Liver (tissue), 9 donors: Measurements from ENCODE around the gene SEMA6B. TPM values are rescaled to one million over a fixed set of nuclear protein-coding genes. Genes with fewer than 3 reads are reported as not detected.

Source experiments
- DNase-seq: peaks from one replicate; pipeline ENCODE4 v3.0.0-alpha.2; 2017; ENCODE audit warnings: low spot score
- H3K27ac ChIP-seq, 2 donors: one replicate each; pipeline ENCODE4 v1.7.0; 2013; ENCODE audit warnings: inconsistent platforms in 2 of 2, low read length in 2 of 2, control low read depth in 1 of 2, low read depth in 1 of 2, mild to moderate bottlenecking in 1 of 2
- H3K27me3 ChIP-seq, 4 donors: one replicate each; pipeline versions ENCODE4 v1.6.1 to v1.7.0; 2013; ENCODE audit warnings: low read length in 3 of 4, inconsistent platforms in 1 of 4, mild to moderate bottlenecking in 1 of 4, moderate library complexity in 1 of 4; ENCODE audit not compliant: control insufficient read depth in 4 of 4, insufficient read depth in 4 of 4
- H3K36me3 ChIP-seq, 4 donors: one replicate each; pipeline versions ENCODE4 v1.6.1 to v1.7.0; 2013; ENCODE audit warnings: low read length in 3 of 4, mild to moderate bottlenecking in 3 of 4, low read depth in 1 of 4, moderate library complexity in 1 of 4; ENCODE audit not compliant: control insufficient read depth in 4 of 4, insufficient read depth in 3 of 4
- H3K4me1 ChIP-seq, 4 donors: one replicate each; pipeline versions ENCODE4 v1.6.1 to v1.7.0; 2013; ENCODE audit warnings: low read length in 3 of 4, mild to moderate bottlenecking in 3 of 4, moderate library complexity in 1 of 4; ENCODE audit not compliant: control insufficient read depth in 4 of 4, insufficient read depth in 4 of 4
- H3K4me3 ChIP-seq, 3 donors: one replicate each; pipeline versions ENCODE4 v1.6.1 to v1.7.0; 2013; ENCODE audit warnings: low read length in 3 of 3, control low read depth in 1 of 3, low read depth in 1 of 3, mild to moderate bottlenecking in 1 of 3
- H3K9ac ChIP-seq, 2 donors: one replicate each; pipeline ENCODE4 v1.7.0; 2013; ENCODE audit warnings: low read length in 2 of 2, mild to moderate bottlenecking in 2 of 2, moderate library complexity in 2 of 2, control low read depth in 1 of 2, low read depth in 1 of 2
- H3K9me3 ChIP-seq, 4 donors: one replicate each; pipeline versions ENCODE4 v1.6.1 to v1.7.0; 2013; ENCODE audit warnings: low read length in 3 of 4; ENCODE audit not compliant: control insufficient read depth in 4 of 4
- EGR1 ChIP-seq, 2 donors: IDR thresholded peaks; 2 replicates each; pipeline ENCODE4 v1.6.1; 2016 to 2018; ENCODE audit warnings: antibody characterized with exemption in 2 of 2, low read depth in 2 of 2
- FOXA1 ChIP-seq: IDR thresholded peaks from 2 replicates; pipeline ENCODE4 v1.6.1; 2016; ENCODE audit warnings: antibody characterized with exemption
- FOXA2 ChIP-seq: IDR thresholded peaks from 2 replicates; pipeline ENCODE4 v1.6.1; 2016; ENCODE audit warnings: antibody characterized with exemption
- GABPA ChIP-seq, 2 donors: IDR thresholded peaks in 1 of 2; conservative IDR thresholded peaks in 1 of 2; 2 replicates each; pipeline ENCODE4 v1.6.1; 2016; ENCODE audit warnings: antibody characterized with exemption in 2 of 2, mild to moderate bottlenecking in 1 of 2, moderate library complexity in 1 of 2
- HNF4A ChIP-seq, 2 donors: conservative IDR thresholded peaks; 2 replicates each; pipeline ENCODE4 v1.6.1; 2016; ENCODE audit warnings: antibody characterized with exemption in 2 of 2, mild to moderate bottlenecking in 2 of 2
- HNF4G ChIP-seq: IDR thresholded peaks from 2 replicates; pipeline ENCODE4 v1.6.1; 2016; ENCODE audit warnings: antibody characterized with exemption
- JUND ChIP-seq, 2 donors: IDR thresholded peaks; 2 replicates each; pipeline ENCODE4 v1.6.1; 2016; ENCODE audit warnings: antibody characterized with exemption in 2 of 2
- NR2F2 ChIP-seq: IDR thresholded peaks from 2 replicates; pipeline ENCODE4 v1.6.1; 2016; ENCODE audit warnings: antibody characterized with exemption
- RAD21 ChIP-seq, 2 donors: IDR thresholded peaks; 2 replicates each; pipeline ENCODE4 v1.6.1; 2016; ENCODE audit warnings: antibody characterized with exemption in 2 of 2, mild to moderate bottlenecking in 2 of 2
- RXRA ChIP-seq, 2 donors: IDR thresholded peaks; 2 replicates each; pipeline ENCODE4 v1.6.1; 2017 to 2018; ENCODE audit warnings: antibody characterized with exemption in 2 of 2, mild to moderate bottlenecking in 1 of 2
- SP1 ChIP-seq: IDR thresholded peaks from 2 replicates; pipeline ENCODE4 v1.6.1; 2018; ENCODE audit warnings: antibody characterized with exemption, mild to moderate bottlenecking
- TAF1 ChIP-seq: conservative IDR thresholded peaks from 2 replicates; pipeline ENCODE4 v1.6.1; 2016; ENCODE audit warnings: antibody characterized with exemption, mild to moderate bottlenecking
- WGBS: extraction: QIAGEN DNeasy Blood & Tissue Kit; methylation state at CpG from one replicate; pipeline ENCODE4 v1.1.7; 2013; 5-methylcytosine and 5-hydroxymethylcytosine counted together
- polyA plus RNA-seq, 2 donors: library from polyadenylated mRNA; stranded (reverse) in 1 of 2; unstranded in 1 of 2; fragments of 200-250 nt in 1 of 2; fragments of >200 nt in 1 of 2; fragmentation: Nextera tagmentation in 1 of 2; extraction: Ambion mirVana in 1 of 2; gene quantifications; one replicate each; pipeline versions ENCODE4 v1.2.1 to v1.2.3, GENCODE V29; 2013 to 2015
- total RNA-seq, 2 donors: library from RNA; depleted of rRNA; stranded (reverse); fragments of >200 nt; gene quantifications; one replicate each; pipeline ENCODE4 v1.2.3, GENCODE V29; 2014
- TF ChIP-seq, protein P1 (sequence below): fragments of 150-350 bp; IDR thresholded peaks from 2 replicates; pipeline ENCODE4 v1.5.1; 2017; ENCODE audit warnings: improper control_type of control experiment, low read depth, low read length; ENCODE audit not compliant: missing input control
- TF ChIP-seq, protein P2 (sequence below): IDR thresholded peaks from 2 replicates; pipeline ENCODE4 v1.6.1; 2016; ENCODE audit warnings: antibody characterized with exemption
- TF ChIP-seq, protein P3 (sequence below): IDR thresholded peaks from 2 replicates; pipeline ENCODE4 v1.6.1; 2016; ENCODE audit warnings: antibody characterized with exemption, mild to moderate bottlenecking
- TF ChIP-seq, protein P4 (sequence below): IDR thresholded peaks from 2 replicates; pipeline ENCODE4 v1.6.1; 2016; ENCODE audit warnings: antibody characterized with exemption
- TF ChIP-seq, protein P5 (sequence below): IDR thresholded peaks from 2 replicates; pipeline ENCODE4 v1.6.1; 2016; ENCODE audit warnings: antibody characterized with exemption
- donor health status: healthy.
- donor health status: healthy.
- donor health status: healthy.
- donor health status: healthy.
- donor health status: healthy.

The SEMA6B gene
- total and polyA plus RNA-seq, 4 donors = 0.58 to 3.2 (median 2.9) TPM

DNA sequence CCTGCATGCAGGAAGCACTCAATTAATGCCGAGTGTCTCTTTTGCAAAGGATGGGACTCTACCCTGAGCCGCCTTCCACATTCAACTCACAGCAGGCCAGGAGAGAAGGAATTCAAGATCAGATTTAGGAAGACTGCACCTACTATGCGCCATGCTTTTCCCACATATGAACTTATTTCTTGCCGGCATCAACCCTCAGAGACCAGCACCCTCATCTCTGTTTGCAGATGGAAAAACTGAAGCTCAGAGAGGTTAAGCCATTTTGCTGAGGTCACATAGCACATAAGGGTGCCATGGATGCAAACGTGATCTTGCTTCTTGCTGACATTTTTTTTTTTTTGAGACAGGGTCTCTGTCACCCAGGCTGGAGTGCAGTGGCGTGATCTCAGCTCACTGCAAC, 14.2 kb upstream of the SEMA6B start:
- Histone ChIP-seq H3K4me1 (no peaks in the 10 kb centered on the region), H3K27me3 (peaks cover 0 to 3% (median 0%) of the 10 kb centered on the region in 4 donors), H3K27ac (no peak overlapping the region), H3K4me3 (no peak overlapping the region), H3K9ac (no peak overlapping the region), H3K36me3 (no peaks in the 10 kb centered on the region), H3K9me3 (no peaks in the 10 kb centered on the region)
- 76% methylated on average over 6 of the region's 6 CpGs for WGBS
- DNase-seq = no peak
- TF ChIP-seq JUND (IDR thresholded peaks at IDR 0.05) = no peak
- TF ChIP-seq HNF4G = no peak
- TF ChIP-seq, protein P1, sequence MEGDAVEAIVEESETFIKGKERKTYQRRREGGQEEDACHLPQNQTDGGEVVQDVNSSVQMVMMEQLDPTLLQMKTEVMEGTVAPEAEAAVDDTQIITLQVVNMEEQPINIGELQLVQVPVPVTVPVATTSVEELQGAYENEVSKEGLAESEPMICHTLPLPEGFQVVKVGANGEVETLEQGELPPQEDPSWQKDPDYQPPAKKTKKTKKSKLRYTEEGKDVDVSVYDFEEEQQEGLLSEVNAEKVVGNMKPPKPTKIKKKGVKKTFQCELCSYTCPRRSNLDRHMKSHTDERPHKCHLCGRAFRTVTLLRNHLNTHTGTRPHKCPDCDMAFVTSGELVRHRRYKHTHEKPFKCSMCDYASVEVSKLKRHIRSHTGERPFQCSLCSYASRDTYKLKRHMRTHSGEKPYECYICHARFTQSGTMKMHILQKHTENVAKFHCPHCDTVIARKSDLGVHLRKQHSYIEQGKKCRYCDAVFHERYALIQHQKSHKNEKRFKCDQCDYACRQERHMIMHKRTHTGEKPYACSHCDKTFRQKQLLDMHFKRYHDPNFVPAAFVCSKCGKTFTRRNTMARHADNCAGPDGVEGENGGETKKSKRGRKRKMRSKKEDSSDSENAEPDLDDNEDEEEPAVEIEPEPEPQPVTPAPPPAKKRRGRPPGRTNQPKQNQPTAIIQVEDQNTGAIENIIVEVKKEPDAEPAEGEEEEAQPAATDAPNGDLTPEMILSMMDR = no peak
- no peak for TF ChIP-seq SP1
- TF ChIP-seq GABPA (IDR thresholded peaks at IDR 0.05 in 1 of 2, conservative IDR thresholded peaks at IDR 0.05 in 1 of 2) = no peak
- TF ChIP-seq, protein P2, sequence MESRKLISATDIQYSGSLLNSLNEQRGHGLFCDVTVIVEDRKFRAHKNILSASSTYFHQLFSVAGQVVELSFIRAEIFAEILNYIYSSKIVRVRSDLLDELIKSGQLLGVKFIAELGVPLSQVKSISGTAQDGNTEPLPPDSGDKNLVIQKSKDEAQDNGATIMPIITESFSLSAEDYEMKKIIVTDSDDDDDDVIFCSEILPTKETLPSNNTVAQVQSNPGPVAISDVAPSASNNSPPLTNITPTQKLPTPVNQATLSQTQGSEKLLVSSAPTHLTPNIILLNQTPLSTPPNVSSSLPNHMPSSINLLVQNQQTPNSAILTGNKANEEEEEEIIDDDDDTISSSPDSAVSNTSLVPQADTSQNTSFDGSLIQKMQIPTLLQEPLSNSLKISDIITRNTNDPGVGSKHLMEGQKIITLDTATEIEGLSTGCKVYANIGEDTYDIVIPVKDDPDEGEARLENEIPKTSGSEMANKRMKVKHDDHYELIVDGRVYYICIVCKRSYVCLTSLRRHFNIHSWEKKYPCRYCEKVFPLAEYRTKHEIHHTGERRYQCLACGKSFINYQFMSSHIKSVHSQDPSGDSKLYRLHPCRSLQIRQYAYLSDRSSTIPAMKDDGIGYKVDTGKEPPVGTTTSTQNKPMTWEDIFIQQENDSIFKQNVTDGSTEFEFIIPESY = no peak
- TF ChIP-seq, protein P3, sequence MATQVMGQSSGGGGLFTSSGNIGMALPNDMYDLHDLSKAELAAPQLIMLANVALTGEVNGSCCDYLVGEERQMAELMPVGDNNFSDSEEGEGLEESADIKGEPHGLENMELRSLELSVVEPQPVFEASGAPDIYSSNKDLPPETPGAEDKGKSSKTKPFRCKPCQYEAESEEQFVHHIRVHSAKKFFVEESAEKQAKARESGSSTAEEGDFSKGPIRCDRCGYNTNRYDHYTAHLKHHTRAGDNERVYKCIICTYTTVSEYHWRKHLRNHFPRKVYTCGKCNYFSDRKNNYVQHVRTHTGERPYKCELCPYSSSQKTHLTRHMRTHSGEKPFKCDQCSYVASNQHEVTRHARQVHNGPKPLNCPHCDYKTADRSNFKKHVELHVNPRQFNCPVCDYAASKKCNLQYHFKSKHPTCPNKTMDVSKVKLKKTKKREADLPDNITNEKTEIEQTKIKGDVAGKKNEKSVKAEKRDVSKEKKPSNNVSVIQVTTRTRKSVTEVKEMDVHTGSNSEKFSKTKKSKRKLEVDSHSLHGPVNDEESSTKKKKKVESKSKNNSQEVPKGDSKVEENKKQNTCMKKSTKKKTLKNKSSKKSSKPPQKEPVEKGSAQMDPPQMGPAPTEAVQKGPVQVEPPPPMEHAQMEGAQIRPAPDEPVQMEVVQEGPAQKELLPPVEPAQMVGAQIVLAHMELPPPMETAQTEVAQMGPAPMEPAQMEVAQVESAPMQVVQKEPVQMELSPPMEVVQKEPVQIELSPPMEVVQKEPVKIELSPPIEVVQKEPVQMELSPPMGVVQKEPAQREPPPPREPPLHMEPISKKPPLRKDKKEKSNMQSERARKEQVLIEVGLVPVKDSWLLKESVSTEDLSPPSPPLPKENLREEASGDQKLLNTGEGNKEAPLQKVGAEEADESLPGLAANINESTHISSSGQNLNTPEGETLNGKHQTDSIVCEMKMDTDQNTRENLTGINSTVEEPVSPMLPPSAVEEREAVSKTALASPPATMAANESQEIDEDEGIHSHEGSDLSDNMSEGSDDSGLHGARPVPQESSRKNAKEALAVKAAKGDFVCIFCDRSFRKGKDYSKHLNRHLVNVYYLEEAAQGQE = no peak
- no peak for TF ChIP-seq EGR1 (IDR thresholded peaks at IDR 0.05; ENCODE audit: low read depth in 2 of 2)
- no peak for TF ChIP-seq RAD21 (IDR thresholded peaks at IDR 0.05)
- TF ChIP-seq, protein P4, sequence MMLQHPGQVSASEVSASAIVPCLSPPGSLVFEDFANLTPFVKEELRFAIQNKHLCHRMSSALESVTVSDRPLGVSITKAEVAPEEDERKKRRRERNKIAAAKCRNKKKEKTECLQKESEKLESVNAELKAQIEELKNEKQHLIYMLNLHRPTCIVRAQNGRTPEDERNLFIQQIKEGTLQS = no peak

DNA sequence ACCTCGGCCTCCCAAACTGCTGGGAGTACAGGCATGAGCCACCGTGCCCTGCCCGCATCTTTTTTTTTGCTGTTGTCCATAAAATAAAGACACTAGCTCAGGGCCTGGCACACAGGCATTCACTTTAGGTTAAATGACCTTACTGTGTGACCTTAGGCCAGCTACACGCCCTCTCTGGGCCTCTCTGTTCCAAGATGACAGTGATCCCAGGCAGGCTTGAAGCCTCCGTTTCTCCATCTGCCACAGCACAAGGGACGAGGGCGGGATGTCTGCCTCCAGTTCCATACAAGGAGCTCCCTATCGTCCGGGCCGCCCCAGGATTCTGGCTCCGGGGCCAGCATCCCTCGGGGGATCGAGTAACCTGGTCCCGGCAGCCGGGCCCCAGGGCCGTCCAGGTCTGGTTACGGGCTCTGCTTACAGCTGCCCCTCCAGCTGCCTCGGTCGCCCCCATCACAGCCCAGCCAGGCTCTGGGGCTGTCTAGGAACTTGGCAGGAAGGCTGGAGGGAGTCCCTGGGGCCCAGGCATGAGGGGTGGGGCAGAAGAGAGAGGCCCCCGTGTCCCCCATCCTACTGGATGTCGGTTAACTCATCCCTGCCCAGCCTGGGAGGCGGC, 11.9 kb upstream of the SEMA6B start:
- no peaks in the 10 kb centered on the region for H3K36me3 ChIP-seq
- 72% methylated on average over 22 of the region's 22 CpGs for WGBS
- TF ChIP-seq TAF1 = no peak
- TF ChIP-seq, protein P5, sequence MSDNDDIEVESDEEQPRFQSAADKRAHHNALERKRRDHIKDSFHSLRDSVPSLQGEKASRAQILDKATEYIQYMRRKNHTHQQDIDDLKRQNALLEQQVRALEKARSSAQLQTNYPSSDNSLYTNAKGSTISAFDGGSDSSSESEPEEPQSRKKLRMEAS = no peak
- TF ChIP-seq FOXA2 = no peak
- TF ChIP-seq JUND (IDR thresholded peaks at IDR 0.05) = no peak
- TF ChIP-seq RXRA (IDR thresholded peaks at IDR 0.05) = no peak
- no peak for TF ChIP-seq HNF4A (conservative IDR thresholded peaks at IDR 0.05)
- no peak for TF ChIP-seq GABPA (IDR thresholded peaks at IDR 0.05 in 1 of 2, conservative IDR thresholded peaks at IDR 0.05 in 1 of 2)
- no peak for TF ChIP-seq RAD21 (IDR thresholded peaks at IDR 0.05)
- no peak for TF ChIP-seq FOXA1
- TF ChIP-seq NR2F2 = no peak
- TF ChIP-seq EGR1 (IDR thresholded peaks at IDR 0.05; ENCODE audit: low read depth in 2 of 2) = no peak
- H3K9ac ChIP-seq = no peak overlapping the region
- no peak overlapping the region for H3K27ac ChIP-seq
- H3K9me3 ChIP-seq = no peaks in the 10 kb centered on the region
- H3K4me1 ChIP-seq = no peaks in the 10 kb centered on the region
- no peak overlapping the region for H3K4me3 ChIP-seq
- DNase-seq = no peak
- peaks cover 0 to 3% (median 0%) of the 10 kb centered on the region in 4 donors for H3K27me3 ChIP-seq
